NCI-H1092 (cell line): Measurements from ENCODE around the gene FZD7.

Experiments used
- DNase-seq: peaks from one replicate; lab custom pipeline; 2025; lab: John Stamatoyannopoulos, UW

FZD7 gene

GRCh38 chr2:202014318-202014717 lies 19.3 kb upstream of the FZD7 start:
- no peak for DNase-seq

GRCh38 chr2:202014759-202015211 lies 18.9 kb upstream of the FZD7 start:
- no peak for DNase-seq

GRCh38 chr2:202015471-202015870 lies 18.2 kb upstream of the FZD7 start:
- no peak for DNase-seq

- DNase-seq: no peak
Measured at GRCh38 chr2:202016579-202017227, 17.0 kb upstream of the FZD7 start.

GRCh38 chr2:202017940-202018339 lies 15.7 kb upstream of the FZD7 start:
- DNase-seq: no peak

GRCh38 chr2:202018950-202019349 lies 14.7 kb upstream of the FZD7 start:
- no peak for DNase-seq

GRCh38 chr2:202019689-202020450 lies 13.8 kb upstream of the FZD7 start:
- DNase-seq: no peak

GRCh38 chr2:202022755-202023154 lies 10.9 kb upstream of the FZD7 start:
- DNase-seq: peak; percentile 10

- DNase-seq: peak; percentile 75
Measured at GRCh38 chr2:202023198-202023903, 10.3 kb upstream of the FZD7 start.

GRCh38 chr2:202023904-202024266 lies 9.8 kb upstream of the FZD7 start:
- no peak for DNase-seq

- no peak for DNase-seq
Measured at GRCh38 chr2:202024871-202025270, 8.8 kb upstream of the FZD7 start.

- DNase-seq: no peak
Measured at GRCh38 chr2:202025816-202026215, 7.8 kb upstream of the FZD7 start.

GRCh38 chr2:202026507-202026906 lies 7.1 kb upstream of the FZD7 start:
- DNase-seq: no peak

- DNase-seq: no peak
Measured at GRCh38 chr2:202030691-202031090, 3.0 kb upstream of the FZD7 start.

GRCh38 chr2:202031246-202031951 lies 2.3 kb upstream of the FZD7 start:
- no peak for DNase-seq

GRCh38 chr2:202032846-202033316 lies 774 bp upstream of the FZD7 start:
- DNase-seq: no peak

GRCh38 chr2:202034249-202035088 lies 814 bp downstream of the FZD7 start:
- no peak for DNase-seq

- no peak for DNase-seq
Measured at GRCh38 chr2:202035089-202035940, 1.7 kb downstream of the FZD7 start.

- no peak for DNase-seq
Measured at GRCh38 chr2:202035941-202036372, 2.3 kb downstream of the FZD7 start.

- no peak for DNase-seq
Measured at GRCh38 chr2:202036601-202037037, 3.0 kb downstream of the FZD7 start.
